PFSK-1 (cell line): ENCODE measurements around the gene GLOD5.

ENCODE experiments used
- FOXP2 ChIP-seq: optimal IDR thresholded peaks from 2 replicates; pipeline ENCODE3; 2011; ENCODE audit warnings: borderline replicate concordance, control low read depth, inconsistent platforms; ENCODE audit not compliant: insufficient read depth; ENCODE audit errors: extremely low read length, extremely low read depth
- POLR2AphosphoS5 ChIP-seq: IDR thresholded peaks from 2 replicates; pipeline ENCODE4 v1.6.1; 2012; ENCODE audit warnings: low read depth, mild to moderate bottlenecking, control low read depth, low read length, moderate library complexity
- SIN3A ChIP-seq: IDR thresholded peaks from 2 replicates; pipeline ENCODE4 v1.6.1; 2012; ENCODE audit warnings: mild to moderate bottlenecking, low read length, moderate library complexity, borderline replicate concordance; ENCODE audit not compliant: insufficient read depth
- TAF1 ChIP-seq: IDR thresholded peaks from 2 replicates; pipeline ENCODE4 v1.6.1; 2012; ENCODE audit warnings: low read length, control low read depth, borderline replicate concordance; ENCODE audit not compliant: insufficient read depth

GRCh38 chrX:48715072-48715471, 46.5 kb upstream of the GLOD5 start:
- no peak for TF ChIP-seq SIN3A
- no peak for TF ChIP-seq POLR2AphosphoS5
- TF ChIP-seq FOXP2, result no peak
- TF ChIP-seq TAF1, result no peak
